GM23248 (cell line): ENCODE results near the gene OXGR1. TPM values are rescaled to one million over a fixed set of nuclear protein-coding genes. Genes with fewer than 3 reads are reported as not detected.

Experiments used
- DNase-seq: peaks from one replicate; pipeline ENCODE4 v3.0.0-alpha.2; 2015
- H2AFZ ChIP-seq: fragments of 200-600 bp; sonication (generic); 2 replicates; pipeline ENCODE4 v1.6.1; 2016; ENCODE audit warnings: antibody characterized with exemption
- H3F3A ChIP-seq: fragments of 200-600 bp; sonication (generic); 2 replicates; pipeline ENCODE4 v1.6.1; 2016; ENCODE audit warnings: mild to moderate bottlenecking, antibody characterized with exemption, mixed run types; ENCODE audit not compliant: insufficient read depth
- H3K27ac ChIP-seq: fragments of 200-600 bp; sonication (generic); 2 replicates; pipeline ENCODE4 v1.5.1; 2016; ENCODE audit warnings: mild to moderate bottlenecking
- H3K27me3 ChIP-seq: fragments of 200-600 bp; sonication (generic); replicated peaks from 2 replicates; pipeline ENCODE4 v1.6.1; 2016; ENCODE audit warnings: mild to moderate bottlenecking; ENCODE audit not compliant: insufficient read depth
- H3K36me3 ChIP-seq: fragments of 200-600 bp; sonication (generic); 2 replicates; pipeline ENCODE4 v1.6.1; 2016; ENCODE audit warnings: low read depth, mild to moderate bottlenecking
- H3K4me1 ChIP-seq: fragments of 200-600 bp; sonication (generic); 2 replicates; pipeline ENCODE4 v1.6.1; 2016; ENCODE audit warnings: mild to moderate bottlenecking; ENCODE audit not compliant: insufficient read depth
- H3K4me2 ChIP-seq: fragments of 200-600 bp; sonication (generic); one replicate; pipeline ENCODE4 v1.6.1; 2016; ENCODE audit warnings: mild to moderate bottlenecking; ENCODE audit not compliant: unreplicated experiment
- H3K4me3 ChIP-seq: fragments of 200-600 bp; sonication (generic); 2 replicates; pipeline ENCODE4 v1.5.1; 2016; ENCODE audit warnings: mild to moderate bottlenecking
- H3K79me2 ChIP-seq: fragments of 200-600 bp; sonication (generic); 2 replicates; pipeline ENCODE4 v1.6.1; 2016; ENCODE audit warnings: mild to moderate bottlenecking; ENCODE audit not compliant: insufficient read depth
- H3K9ac ChIP-seq: fragments of 200-600 bp; sonication (generic); 2 replicates; pipeline ENCODE4 v1.6.1; 2016; ENCODE audit warnings: mild to moderate bottlenecking
- H3K9me2 ChIP-seq: fragments of 200-600 bp; sonication (generic); 2 replicates; pipeline ENCODE4 v1.6.1; 2016; ENCODE audit warnings: mixed run types, mild to moderate bottlenecking, moderate library complexity; ENCODE audit not compliant: insufficient read depth
- H3K9me3 ChIP-seq: fragments of 200-600 bp; sonication (generic); one replicate; pipeline ENCODE4 v1.6.1; 2017; ENCODE audit warnings: low read depth
- H4K20me1 ChIP-seq: fragments of 200-600 bp; sonication (generic); 2 replicates; pipeline ENCODE4 v1.6.0; 2016; ENCODE audit not compliant: insufficient read depth
- EZH2 ChIP-seq: fragments of 200-600 bp; sonication (generic); IDR thresholded peaks from 2 replicates; pipeline ENCODE4 v1.6.1; 2018; ENCODE audit warnings: antibody characterized with exemption, mild to moderate bottlenecking; ENCODE audit not compliant: insufficient read depth, poor library complexity, severe bottlenecking
- EZH2phosphoT487 ChIP-seq: fragments of 200-600 bp; sonication (generic); IDR thresholded peaks from 2 replicates; pipeline ENCODE4 v1.6.1; 2018; ENCODE audit warnings: antibody characterized with exemption, moderate library complexity, mild to moderate bottlenecking, low read depth; ENCODE audit not compliant: insufficient read depth
- WGBS, 2 experiments: methylation state at CpG; one replicate each; pipeline ENCODE4 v1.1.6; 2015 to 2017; ENCODE audit warnings: low lambda C conversion rate in 2 of 2, low coverage in 1 of 2; ENCODE audit errors: missing lambda C conversion rate in 2 of 2; 5-methylcytosine and 5-hydroxymethylcytosine counted together
- in situ Hi-C: fragments of 300-500 bp; cut with MboI; formaldehyde crosslinking; loops from 2 replicates; pipeline ENCODE4 v1.15.0; 2020
- polyA plus RNA-seq: library from polyadenylated mRNA; unstranded; fragments of >200 nt; fragmentation: Nextera tagmentation; extraction: Ambion mirVana; gene quantifications from 2 replicates; pipeline ENCODE4 v1.2.1, GENCODE V29; 2016
- total RNA-seq: library from RNA; depleted of rRNA; stranded (reverse); fragments of >200 nt; shearing (Covaris generic); gene quantifications from 2 replicates; pipeline ENCODE4 v1.2.3, GENCODE V29; 2014

OXGR1 gene
- total and polyA plus RNA-seq, 2 experiments from 2014 or later, result not detected

DNA sequence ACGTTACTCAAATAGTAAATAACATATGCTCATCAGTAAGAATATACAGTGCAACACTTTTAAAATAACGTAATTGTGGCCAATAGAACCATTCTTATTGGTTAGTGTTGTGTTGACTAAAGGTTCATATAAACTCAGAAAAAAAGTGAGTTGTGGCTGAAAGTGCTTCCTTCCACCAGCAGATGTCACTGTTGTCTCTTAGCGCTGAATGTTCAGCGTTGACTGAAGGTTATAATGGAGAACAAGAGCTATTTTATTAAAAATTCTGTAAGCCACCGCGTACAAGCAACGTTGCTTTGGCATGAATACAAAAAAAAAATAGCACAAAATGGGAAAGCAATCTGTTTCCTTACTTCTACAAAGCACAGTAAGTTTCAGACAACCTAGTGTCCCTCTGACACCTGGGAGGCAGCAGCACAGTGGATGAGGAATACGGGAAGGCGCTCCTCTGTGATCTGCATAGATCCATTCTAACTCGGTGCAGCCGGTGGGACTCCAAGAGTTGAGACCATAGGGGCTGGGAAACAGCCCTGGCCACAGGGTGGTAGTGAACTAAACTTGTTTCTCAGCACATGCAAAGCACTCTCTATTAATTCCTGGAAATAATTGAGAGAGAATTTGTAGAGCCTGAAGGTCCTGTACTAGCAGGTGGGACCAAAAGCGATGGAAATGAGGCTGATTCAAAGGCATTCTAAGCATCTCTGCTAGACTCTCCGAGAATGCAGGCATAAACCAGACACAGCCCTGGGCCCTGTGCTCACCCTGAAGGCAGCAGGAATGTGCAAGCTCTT is 23.9 kb upstream of the OXGR1 start:
- Histone ChIP-seq H3K9me3 (no peaks in the 10 kb centered on the region), H3K27me3 (no peaks in the 10 kb centered on the region), H3K4me3 (no peak overlapping the region), H4K20me1 (no peaks in the 10 kb centered on the region), H3K9ac (no peak overlapping the region), H2AFZ (no peak overlapping the region), H3K36me3 (no peaks in the 10 kb centered on the region), H3F3A (no peaks in the 10 kb centered on the region), H3K4me1 (no peaks in the 10 kb centered on the region), H3K4me2 (no peak overlapping the region), H3K9me2 (no peaks in the 10 kb centered on the region), H3K27ac (no peak overlapping the region), H3K79me2 (no peaks in the 10 kb centered on the region)
- WGBS, 2 experiments, result 25 to 33% methylated on average over 13 of the region's 13 CpGs
- in situ Hi-C loops, result loop anchor here (25.0 kb wide), 1 partner anchor 794 kb away; no protein-coding TSS in a partner anchor
- peak; percentile 65 for DNase-seq
- no peak for TF ChIP-seq EZH2phosphoT487
- no peak for TF ChIP-seq EZH2

DNA sequence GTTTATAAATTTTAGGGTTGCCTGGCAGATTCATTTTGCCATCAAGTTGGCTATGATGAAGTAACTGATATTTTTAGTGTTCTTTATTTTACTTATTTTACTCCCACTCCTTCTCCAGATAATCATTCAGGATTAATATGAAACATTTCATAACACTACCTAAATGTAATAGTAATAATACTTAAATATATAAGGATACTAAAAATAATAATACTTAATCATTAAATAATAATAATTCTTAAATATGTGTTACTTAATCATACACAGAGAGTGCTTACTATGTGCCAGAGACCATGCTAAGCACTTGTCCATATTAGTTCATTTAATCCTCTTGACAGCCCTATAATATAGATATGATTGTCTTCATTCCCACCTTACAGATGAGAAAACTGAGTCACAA is 23.0 kb upstream of the OXGR1 start:
- H3K27me3 ChIP-seq, result no peaks in the 10 kb centered on the region
- TF ChIP-seq EZH2 (no peak), EZH2phosphoT487 (no peak)
- H3K36me3 ChIP-seq, result no peaks in the 10 kb centered on the region
- no peak overlapping the region for H2AFZ ChIP-seq
- no peaks in the 10 kb centered on the region for H3F3A ChIP-seq
- H3K4me2 ChIP-seq, result no peak overlapping the region
- no peak overlapping the region for H3K9ac ChIP-seq
- no peaks in the 10 kb centered on the region for H3K9me3 ChIP-seq
- H3K27ac ChIP-seq, result no peak overlapping the region
- H3K4me3 ChIP-seq, result no peak overlapping the region
- in situ Hi-C loops, result loop anchor here (25.0 kb wide), 1 partner anchor 795 kb away; no protein-coding TSS in a partner anchor
- H3K4me1 ChIP-seq, result no peaks in the 10 kb centered on the region
- no peaks in the 10 kb centered on the region for H3K79me2 ChIP-seq
- H4K20me1 ChIP-seq, result no peaks in the 10 kb centered on the region
- no peaks in the 10 kb centered on the region for H3K9me2 ChIP-seq
- DNase-seq, result no peak

DNA sequence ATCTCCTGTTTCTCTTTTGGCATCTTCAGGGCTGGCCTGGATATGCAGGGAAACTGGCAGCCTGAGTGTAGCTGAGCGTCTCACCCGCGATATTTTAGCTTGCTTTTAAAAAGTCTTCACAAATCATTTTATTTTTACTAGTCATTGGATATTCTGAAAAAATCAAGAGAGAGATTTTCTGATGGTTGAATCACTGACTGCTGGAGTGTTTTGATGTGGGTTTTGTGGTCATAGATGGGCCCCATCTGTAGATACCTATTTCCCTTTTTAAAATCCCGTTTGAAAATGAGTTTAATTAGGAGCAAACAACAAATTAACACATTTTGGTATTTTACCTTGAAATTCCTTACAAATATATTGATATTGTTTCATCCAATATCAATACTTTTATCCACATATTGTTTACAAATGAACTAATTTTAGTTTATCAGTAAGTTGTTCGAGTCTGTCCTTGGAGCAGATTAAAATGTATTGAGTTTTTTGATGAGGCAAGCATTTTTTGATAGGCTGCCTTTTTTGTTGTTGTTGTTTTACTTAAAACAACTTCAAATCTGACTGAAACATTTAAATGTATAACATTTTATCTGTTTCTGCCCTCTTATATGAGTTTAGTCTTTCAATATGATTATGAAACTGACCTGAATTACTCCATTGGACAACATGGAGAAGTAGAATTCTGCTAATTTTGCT is 21.5 kb upstream of the OXGR1 start:
- TF ChIP-seq EZH2phosphoT487, result no peak
- Histone ChIP-seq H3K4me1 (no peaks in the 10 kb centered on the region), H3K27me3 (no peaks in the 10 kb centered on the region), H3K9me3 (no peaks in the 10 kb centered on the region), H3F3A (no peaks in the 10 kb centered on the region), H3K36me3 (no peaks in the 10 kb centered on the region), H3K27ac (no peak overlapping the region), H3K9ac (no peak overlapping the region), H3K4me3 (no peak overlapping the region), H3K79me2 (no peaks in the 10 kb centered on the region), H4K20me1 (no peaks in the 10 kb centered on the region), H3K4me2 (no peak overlapping the region), H3K9me2 (no peaks in the 10 kb centered on the region), H2AFZ (no peak overlapping the region)
- DNase-seq, result peak; percentile 6
- WGBS, 2 experiments, result 59 to 65% methylated on average over 5 of the region's 5 CpGs
- in situ Hi-C loops, result loop anchor here (25.0 kb wide), 1 partner anchor 796 kb away; no protein-coding TSS in a partner anchor

DNA sequence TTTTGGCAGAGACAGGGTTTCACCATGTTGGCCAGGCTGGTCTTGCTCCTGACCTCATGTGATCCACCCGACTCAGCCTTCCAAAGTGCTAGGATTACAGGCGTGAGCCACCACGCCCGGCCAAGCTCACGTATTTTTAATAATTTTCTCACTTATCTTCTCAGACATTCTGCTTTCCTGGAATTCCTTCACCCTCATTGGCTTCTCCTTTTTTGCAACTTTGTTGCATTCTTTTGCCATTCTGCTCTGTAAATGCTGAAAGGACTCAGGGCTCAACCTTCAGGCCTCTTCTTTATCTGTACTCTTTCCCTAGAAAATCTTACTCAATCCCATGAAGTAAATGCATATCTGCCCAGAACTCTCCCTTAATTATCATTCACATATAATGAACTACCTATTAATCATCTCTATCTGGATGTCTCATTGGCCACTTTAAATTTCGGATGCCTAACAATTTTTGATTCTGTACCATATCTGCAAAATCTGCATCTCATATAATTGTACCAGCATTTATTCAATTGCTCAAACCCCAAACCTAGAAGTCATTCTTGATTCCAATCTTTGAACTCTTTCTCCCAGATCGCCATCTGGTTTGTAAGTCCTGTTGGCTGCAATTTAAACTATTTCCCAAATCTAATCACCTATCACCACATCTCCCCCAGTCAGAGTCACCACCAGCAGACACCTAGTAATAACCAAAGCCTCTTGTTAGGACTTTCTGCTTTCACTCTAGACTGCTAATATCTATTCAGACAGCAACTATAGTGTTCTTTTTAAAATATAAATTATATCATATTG is 18.2 kb upstream of the OXGR1 start:
- Histone ChIP-seq H3K4me1 (no peaks in the 10 kb centered on the region), H3K27me3 (no peaks in the 10 kb centered on the region), H3K9me3 (no peaks in the 10 kb centered on the region), H2AFZ (no peak overlapping the region), H3F3A (no peaks in the 10 kb centered on the region), H3K27ac (no peak overlapping the region), H3K79me2 (no peaks in the 10 kb centered on the region), H3K4me2 (no peak overlapping the region), H3K36me3 (no peaks in the 10 kb centered on the region), H4K20me1 (no peaks in the 10 kb centered on the region), H3K9ac (no peak overlapping the region), H3K4me3 (no peak overlapping the region), H3K9me2 (no peaks in the 10 kb centered on the region)
- 74 to 76% methylated on average over 7 of the region's 7 CpGs for WGBS, 2 experiments
- in situ Hi-C loops, result loop anchor here (25.0 kb wide), 1 partner anchor 800 kb away; no protein-coding TSS in a partner anchor
- TF ChIP-seq EZH2phosphoT487, result no peak
- TF ChIP-seq EZH2, result no peak
- no peak for DNase-seq
